Activated CD8-positive, alpha-beta T cell treated with anti-CD3 and anti-CD28 coated beads, Interleukin-2, amount 10 ng/mL, durations not matched to agents 7 days and 5 days (primary cell): ENCODE data around the gene ROBO2. TPM values are rescaled to one million over a fixed set of nuclear protein-coding genes. Genes with fewer than 3 reads are reported as not detected.

ENCODE experiments used
- ATAC-seq: fragments of 150-1000 bp; cut with Tn5 transposase; one replicate; pipeline ENCODE4 v1.10.0; 2021; ENCODE audit warnings: moderate library complexity
- CTCF ChIA-PET: fragments of 350-600 bp; sonication (Branson Sonifier 250); formaldehyde crosslinking; loops from one replicate; lab custom pipeline; 2021; ENCODE audit warnings: antibody characterized with exemption; lab: Charles Lee
- POLR2A ChIA-PET: fragments of 350-600 bp; sonication (Branson Sonifier 250); formaldehyde crosslinking; loops from one replicate; lab custom pipeline; 2021; ENCODE audit warnings: antibody characterized with exemption; lab: Charles Lee
- DNase-seq: peaks from one replicate; pipeline ENCODE4 v3.0.0-alpha.2; 2020
- H3K27ac Mint-ChIP-seq: one replicate; pipeline ENCODE4 v1.8.0; 2021; ENCODE audit warnings: mild to moderate bottlenecking, mixed read lengths
- H3K27me3 Mint-ChIP-seq: one replicate; pipeline ENCODE4 v1.8.0; 2021; ENCODE audit warnings: low read depth, mixed read lengths
- H3K36me3 Mint-ChIP-seq: one replicate; pipeline ENCODE4 v1.8.0; 2021; ENCODE audit warnings: low read depth, mixed read lengths
- H3K4me1 Mint-ChIP-seq: one replicate; pipeline ENCODE4 v1.8.0; 2021; ENCODE audit warnings: low read depth, mixed read lengths
- H3K4me3 Mint-ChIP-seq: one replicate; pipeline ENCODE4 v1.8.0; 2021; ENCODE audit warnings: mild to moderate bottlenecking, mixed read lengths
- H3K9me3 Mint-ChIP-seq: one replicate; pipeline ENCODE4 v1.8.0; 2022; ENCODE audit warnings: mixed read lengths; ENCODE audit not compliant: insufficient read depth
- total RNA-seq, 2 experiments: library from RNA; stranded (reverse); gene quantifications; one replicate each; pipeline ENCODE4 v1.2.3, GENCODE V29; 2021

ROBO2 gene
- total RNA-seq, 2 experiments from 2014 or later: not detected

DNA sequence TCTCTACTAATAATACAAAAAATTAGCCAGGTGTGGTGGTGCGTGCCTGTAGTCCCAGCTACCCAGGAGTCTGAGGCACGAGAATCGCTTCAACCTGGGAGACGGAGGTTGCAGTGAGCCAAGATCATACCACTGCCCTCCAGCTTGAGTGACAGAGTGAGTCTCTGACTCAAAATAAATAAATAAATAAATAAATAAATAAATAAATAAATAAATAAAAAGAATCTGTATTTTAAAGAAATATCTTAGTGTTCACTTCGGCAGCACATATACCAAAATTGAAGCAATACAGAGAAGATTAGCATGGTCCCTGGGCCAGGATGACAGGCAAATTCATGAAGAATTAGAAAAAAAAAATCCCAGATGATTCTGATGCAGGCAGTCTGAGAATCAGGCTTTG, 51.9 kb downstream of the ROBO2 start:
- DNase-seq: no peak
- POLR2A ChIA-PET: no interaction called here
- Mint-ChIP-seq H3K4me3 (no peak overlapping the region), H3K36me3 (no peaks in the 10 kb centered on the region), H3K27me3 (no peaks in the 10 kb centered on the region), H3K9me3 (no peaks in the 10 kb centered on the region), H3K4me1 (no peaks in the 10 kb centered on the region), H3K27ac (no peak overlapping the region)
- ATAC-seq: no peak
- CTCF ChIA-PET: no interaction called here

DNA sequence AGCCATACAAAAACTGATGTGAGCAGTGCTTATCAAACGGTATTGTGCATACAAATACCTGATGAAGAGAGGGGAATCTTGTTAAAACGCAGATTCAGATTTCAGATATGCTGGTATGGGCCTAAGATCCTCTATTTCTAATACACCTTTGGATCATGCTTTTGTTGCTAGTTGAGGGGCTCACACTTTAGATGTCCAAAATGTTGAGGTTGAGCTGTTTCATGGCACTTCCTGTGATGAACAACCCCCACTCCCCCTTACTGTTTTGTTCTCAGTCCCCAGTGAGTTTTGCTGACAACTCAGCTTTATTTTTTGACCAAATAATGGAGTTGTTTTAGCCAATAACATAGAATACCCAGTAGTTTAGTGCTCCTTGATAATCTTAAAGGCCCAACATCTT, 53.2 kb downstream of the ROBO2 start:
- H3K27me3 Mint-ChIP-seq: no peaks in the 10 kb centered on the region
- CTCF ChIA-PET: no interaction called here
- POLR2A ChIA-PET: no interaction called here
- no peaks in the 10 kb centered on the region for H3K36me3 Mint-ChIP-seq
- no peak overlapping the region for H3K27ac Mint-ChIP-seq
- DNase-seq (no peak), ATAC-seq (no peak)
- H3K4me3 Mint-ChIP-seq: no peak overlapping the region
- no peaks in the 10 kb centered on the region for H3K4me1 Mint-ChIP-seq
- no peaks in the 10 kb centered on the region for H3K9me3 Mint-ChIP-seq

DNA sequence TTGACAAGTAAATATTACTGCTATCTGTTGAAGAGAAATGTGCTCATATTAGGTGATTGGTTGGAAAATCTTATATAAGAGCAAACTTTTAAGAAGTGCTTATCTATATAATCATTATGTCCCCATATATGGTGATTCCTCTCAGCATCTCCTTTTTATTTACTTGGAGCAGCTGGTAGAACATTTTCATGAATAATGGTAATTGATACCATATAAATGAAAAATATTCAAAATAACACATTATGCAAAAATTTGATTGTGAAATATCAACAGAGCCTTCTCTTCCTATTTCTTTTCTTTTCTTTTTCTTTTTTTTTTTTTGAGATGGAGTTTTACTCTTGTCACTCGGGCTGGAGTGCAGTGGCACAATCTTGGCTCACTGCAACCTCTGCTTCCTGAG, 56.2 kb downstream of the ROBO2 start:
- no peak overlapping the region for H3K4me3 Mint-ChIP-seq
- ATAC-seq: no peak

DNA sequence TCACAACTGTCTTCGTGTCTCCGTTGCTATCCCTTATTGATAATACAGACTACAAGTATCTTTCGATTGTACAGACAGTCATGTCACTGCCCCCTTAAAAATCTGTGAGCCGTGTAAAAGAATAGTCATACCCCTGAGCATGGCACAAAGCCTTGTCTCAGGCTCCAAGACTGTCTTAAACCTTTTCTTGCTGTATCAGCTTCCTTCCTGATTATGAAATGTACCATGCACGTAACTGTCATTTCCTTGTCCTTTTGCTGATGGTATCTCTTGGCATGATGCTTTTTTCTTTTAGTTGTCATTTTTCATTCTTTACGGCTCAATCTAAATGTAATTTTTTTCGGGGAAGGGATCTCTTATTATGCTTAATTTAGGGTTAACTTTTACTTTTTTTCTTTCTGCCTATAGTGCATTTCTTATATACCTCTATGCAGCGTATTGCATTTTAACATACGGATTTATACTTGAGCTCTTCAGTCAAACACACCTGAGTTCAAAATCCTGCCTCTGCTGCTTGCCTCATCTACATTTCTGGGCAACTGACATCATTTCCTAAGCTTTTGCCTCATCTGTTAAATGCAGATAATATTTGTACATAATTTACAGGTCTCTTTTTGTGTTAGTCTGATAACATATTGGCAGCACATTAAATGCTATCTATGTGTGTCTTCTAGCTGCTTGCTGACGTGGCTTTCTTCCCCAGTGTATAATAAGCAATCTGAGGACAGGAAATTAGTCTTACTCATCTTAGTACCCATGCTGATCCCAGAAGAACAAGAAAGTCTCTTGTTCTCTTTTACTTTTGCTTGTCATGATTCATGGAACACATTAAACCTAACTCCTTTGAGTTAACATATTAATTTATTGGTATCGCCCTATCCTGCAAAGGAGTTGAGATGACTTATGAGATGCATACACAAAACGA, 57.3 kb downstream of the ROBO2 start:
- ATAC-seq: no peak
- no peaks in the 10 kb centered on the region for H3K9me3 Mint-ChIP-seq
- no peak for DNase-seq
- H3K27me3 Mint-ChIP-seq: no peaks in the 10 kb centered on the region
- H3K27ac Mint-ChIP-seq: no peak overlapping the region
- no peaks in the 10 kb centered on the region for H3K36me3 Mint-ChIP-seq
- POLR2A ChIA-PET: no interaction called here
- CTCF ChIA-PET: no interaction called here
- no peak overlapping the region for H3K4me3 Mint-ChIP-seq
- H3K4me1 Mint-ChIP-seq: no peaks in the 10 kb centered on the region

More for the DNA sequence above, 56.2 kb downstream of the ROBO2 start:
- ChIA-PET CTCF (no interaction called here), POLR2A (no interaction called here)
- DNase-seq: no peak
- no peaks in the 10 kb centered on the region for H3K27me3 Mint-ChIP-seq
- no peaks in the 10 kb centered on the region for H3K9me3 Mint-ChIP-seq
- H3K36me3 Mint-ChIP-seq: no peaks in the 10 kb centered on the region
- no peak overlapping the region for H3K27ac Mint-ChIP-seq
- no peaks in the 10 kb centered on the region for H3K4me1 Mint-ChIP-seq

DNA sequence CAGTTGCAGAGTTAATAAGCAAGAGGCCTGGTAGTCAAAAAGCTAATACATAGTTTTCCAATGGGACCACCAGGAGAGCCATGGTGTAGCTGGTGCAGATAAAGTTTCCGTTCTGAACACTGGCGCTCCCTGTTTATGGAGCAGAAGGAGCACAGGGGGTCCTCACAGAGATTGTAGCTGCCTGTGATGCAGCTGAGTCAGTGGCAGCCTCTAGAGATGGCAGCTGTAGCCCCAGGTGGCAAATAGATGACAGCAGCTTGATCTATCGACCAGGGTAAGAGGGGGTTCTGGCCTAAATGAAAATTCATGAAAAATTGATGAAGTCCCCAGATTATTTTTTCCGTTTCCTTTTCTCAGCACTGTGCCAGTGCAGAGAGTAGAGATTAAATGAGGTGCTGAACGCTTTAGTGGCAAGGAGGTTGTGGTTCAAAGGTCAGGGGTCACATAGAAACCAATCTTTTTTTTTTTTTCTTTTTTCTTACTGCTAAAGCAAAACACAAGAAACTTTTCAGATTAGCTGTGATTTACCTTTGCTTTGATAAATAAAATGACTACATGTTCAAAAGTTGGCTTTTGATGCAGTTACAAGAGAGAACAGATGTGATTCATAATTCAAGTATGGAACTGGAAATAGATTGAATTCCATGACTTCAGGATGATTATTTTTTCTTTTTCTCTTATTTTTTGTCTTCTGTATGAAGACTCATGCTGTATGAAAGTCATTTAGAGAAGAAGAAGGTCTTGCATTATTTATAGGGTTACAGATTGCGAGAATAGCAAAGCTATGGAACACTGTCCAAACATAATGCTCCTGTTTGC, 63.3 kb downstream of the ROBO2 start:
- Mint-ChIP-seq H3K36me3 (no peaks in the 10 kb centered on the region), H3K4me3 (no peak overlapping the region), H3K9me3 (no peaks in the 10 kb centered on the region), H3K27ac (no peak overlapping the region), H3K27me3 (no peaks in the 10 kb centered on the region), H3K4me1 (no peaks in the 10 kb centered on the region)
- POLR2A ChIA-PET: no interaction called here
- CTCF ChIA-PET: no interaction called here
- ATAC-seq (no peak), DNase-seq (no peak)

DNA sequence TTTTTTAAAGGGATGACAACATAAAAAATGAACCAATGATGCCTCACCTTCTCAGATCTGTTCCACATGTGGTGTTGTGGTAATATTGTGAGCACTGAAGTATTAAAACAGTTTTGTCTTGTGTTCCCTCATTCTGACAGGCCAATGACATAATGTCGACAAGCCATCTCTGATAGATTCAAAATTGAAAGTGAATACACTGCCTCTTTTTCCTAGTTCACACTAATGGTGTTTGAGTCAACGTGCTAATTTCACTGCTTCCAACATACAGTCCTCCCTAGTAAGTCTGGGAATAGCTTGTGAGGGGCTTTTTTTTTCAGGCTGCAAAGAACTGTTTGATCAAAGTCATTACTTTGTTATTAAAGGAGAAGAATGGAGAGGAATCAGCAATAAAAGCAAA, 82.8 kb downstream of the ROBO2 start:
- CTCF ChIA-PET: no interaction called here
- no peak overlapping the region for H3K27ac Mint-ChIP-seq
- POLR2A ChIA-PET: no interaction called here
- DNase-seq (no peak), ATAC-seq (no peak)
- no peaks in the 10 kb centered on the region for H3K27me3 Mint-ChIP-seq
- H3K9me3 Mint-ChIP-seq: no peaks in the 10 kb centered on the region
- no peak overlapping the region for H3K4me3 Mint-ChIP-seq
- H3K36me3 Mint-ChIP-seq: no peaks in the 10 kb centered on the region
- H3K4me1 Mint-ChIP-seq: no peaks in the 10 kb centered on the region

DNA sequence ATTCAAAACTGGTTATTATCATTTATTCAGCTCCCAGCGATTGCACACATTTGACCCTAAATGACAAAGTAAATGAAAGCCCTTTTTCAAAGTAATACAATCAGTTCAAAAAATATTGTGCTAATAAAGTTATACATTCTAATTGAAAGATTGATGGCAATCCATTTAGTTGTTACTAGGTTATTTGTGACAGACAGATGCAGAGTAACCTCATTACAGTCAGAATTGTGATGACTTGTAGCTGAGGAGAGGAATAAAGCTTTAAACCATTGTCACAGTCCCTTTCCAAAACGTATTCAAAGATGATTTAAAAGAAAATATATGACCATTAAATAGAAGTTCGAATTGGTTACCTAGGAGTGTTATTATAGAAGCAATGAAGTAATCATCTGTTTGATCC, 86.1 kb downstream of the ROBO2 start:
- Mint-ChIP-seq H3K9me3 (no peaks in the 10 kb centered on the region), H3K27me3 (no peaks in the 10 kb centered on the region), H3K27ac (no peak overlapping the region), H3K4me1 (no peaks in the 10 kb centered on the region), H3K36me3 (no peaks in the 10 kb centered on the region), H3K4me3 (no peak overlapping the region)
- ATAC-seq (no peak), DNase-seq (no peak)
- POLR2A ChIA-PET: no interaction called here
- CTCF ChIA-PET: no interaction called here

DNA sequence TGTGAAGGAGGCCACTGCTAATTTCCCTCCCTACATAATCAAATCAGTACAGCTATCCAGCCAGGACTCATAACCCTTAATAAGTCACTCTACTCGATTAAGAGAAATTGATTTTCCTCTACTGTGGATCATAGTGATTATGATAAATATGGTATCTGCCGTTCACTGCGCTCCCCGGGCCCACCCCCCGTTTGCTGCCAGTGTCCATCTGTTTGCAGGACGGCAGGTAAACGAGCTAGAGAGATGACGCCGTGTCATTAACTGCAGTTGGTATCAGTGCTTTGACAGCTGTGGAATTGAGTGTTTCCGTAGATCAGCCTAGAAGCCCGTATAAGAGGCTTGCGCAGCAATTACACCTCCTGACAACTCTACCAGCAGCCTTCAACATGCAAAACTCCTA, 94.9 kb downstream of the ROBO2 start:
- no peaks in the 10 kb centered on the region for H3K36me3 Mint-ChIP-seq
- POLR2A ChIA-PET: no interaction called here
- peaks cover 2% of the 10 kb centered on the region for H3K9me3 Mint-ChIP-seq
- ATAC-seq: no peak
- H3K27me3 Mint-ChIP-seq: no peaks in the 10 kb centered on the region
- H3K4me1 Mint-ChIP-seq: no peaks in the 10 kb centered on the region
- DNase-seq: no peak
- H3K4me3 Mint-ChIP-seq: no peak overlapping the region
- CTCF ChIA-PET: no interaction called here
- no peak overlapping the region for H3K27ac Mint-ChIP-seq

DNA sequence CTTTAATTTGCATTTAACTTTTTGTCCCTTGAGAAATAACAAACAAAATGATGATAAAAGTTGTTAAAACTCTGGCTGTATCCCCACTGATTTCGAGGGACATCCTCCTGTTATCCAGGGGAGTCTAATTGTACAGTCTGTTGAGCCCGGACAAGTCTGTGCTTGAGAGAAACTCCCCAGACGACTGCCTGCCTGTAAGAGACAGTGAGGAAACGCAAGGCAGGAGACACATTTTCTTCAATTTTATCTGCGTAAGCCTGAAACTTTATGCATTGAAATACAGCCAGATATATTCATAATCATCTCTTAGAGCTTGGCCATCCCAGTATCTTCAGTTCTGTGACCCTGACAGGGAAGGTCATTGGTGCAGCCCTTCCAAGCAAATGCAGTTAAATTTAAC, 97.7 kb downstream of the ROBO2 start:
- DNase-seq (no peak), ATAC-seq (no peak)
- CTCF ChIA-PET: no interaction called here
- Mint-ChIP-seq H3K4me1 (no peaks in the 10 kb centered on the region), H3K36me3 (no peaks in the 10 kb centered on the region), H3K27ac (no peak overlapping the region), H3K9me3 (peaks cover 3% of the 10 kb centered on the region), H3K27me3 (no peaks in the 10 kb centered on the region), H3K4me3 (no peak overlapping the region)
- POLR2A ChIA-PET: no interaction called here

DNA sequence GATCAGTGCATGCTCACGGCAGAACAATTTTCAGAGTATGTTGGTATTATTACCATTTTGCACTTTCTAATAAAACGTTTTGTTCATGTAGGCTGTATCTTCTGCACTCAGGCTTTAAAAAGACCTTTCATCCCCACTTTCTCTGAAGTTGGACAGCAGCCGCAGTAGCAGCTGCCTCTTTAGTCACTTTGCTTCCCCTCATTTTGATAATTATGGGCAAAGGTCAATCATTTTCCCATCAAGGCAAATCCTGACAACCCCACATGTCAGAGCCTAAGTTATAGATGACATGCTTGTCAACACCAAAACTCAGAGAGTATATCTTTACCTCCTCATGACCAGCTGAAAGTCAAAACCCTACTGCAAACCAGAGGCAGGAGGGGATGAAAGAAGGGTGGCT, 99.7 kb downstream of the ROBO2 start:
- Mint-ChIP-seq H3K4me1 (no peaks in the 10 kb centered on the region), H3K27ac (no peak overlapping the region), H3K4me3 (no peak overlapping the region), H3K9me3 (peaks cover 15% of the 10 kb centered on the region), H3K27me3 (no peaks in the 10 kb centered on the region), H3K36me3 (no peaks in the 10 kb centered on the region)
- ChIA-PET POLR2A (no interaction called here), CTCF (no interaction called here)
- ATAC-seq (no peak), DNase-seq (no peak)

DNA sequence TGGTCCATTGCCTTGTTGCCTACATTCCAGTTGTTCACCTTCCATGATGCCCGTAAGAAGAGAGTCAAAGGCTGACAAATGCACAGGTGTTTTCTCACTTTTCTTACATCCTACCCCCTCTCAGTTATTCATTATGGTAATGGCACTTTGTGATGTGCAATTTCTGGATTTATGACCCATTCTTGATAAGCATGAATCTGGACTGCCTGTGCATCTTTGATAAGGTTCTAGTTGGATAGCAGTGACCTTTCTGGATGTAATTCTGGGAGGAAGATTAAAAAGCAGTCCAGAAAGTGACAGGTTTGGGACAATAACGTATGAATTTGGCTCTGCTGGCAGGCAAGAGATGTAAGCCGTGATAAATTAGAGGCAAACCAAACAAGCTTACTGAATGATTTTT, 101.5 kb downstream of the ROBO2 start:
- H3K36me3 Mint-ChIP-seq: no peaks in the 10 kb centered on the region
- no peak for DNase-seq
- no peak overlapping the region for H3K27ac Mint-ChIP-seq
- CTCF ChIA-PET: no interaction called here
- no peak overlapping the region for H3K4me3 Mint-ChIP-seq
- H3K27me3 Mint-ChIP-seq: no peaks in the 10 kb centered on the region
- H3K4me1 Mint-ChIP-seq: no peaks in the 10 kb centered on the region
- POLR2A ChIA-PET: no interaction called here
- no peak for ATAC-seq
- peaks cover 19% of the 10 kb centered on the region for H3K9me3 Mint-ChIP-seq

DNA sequence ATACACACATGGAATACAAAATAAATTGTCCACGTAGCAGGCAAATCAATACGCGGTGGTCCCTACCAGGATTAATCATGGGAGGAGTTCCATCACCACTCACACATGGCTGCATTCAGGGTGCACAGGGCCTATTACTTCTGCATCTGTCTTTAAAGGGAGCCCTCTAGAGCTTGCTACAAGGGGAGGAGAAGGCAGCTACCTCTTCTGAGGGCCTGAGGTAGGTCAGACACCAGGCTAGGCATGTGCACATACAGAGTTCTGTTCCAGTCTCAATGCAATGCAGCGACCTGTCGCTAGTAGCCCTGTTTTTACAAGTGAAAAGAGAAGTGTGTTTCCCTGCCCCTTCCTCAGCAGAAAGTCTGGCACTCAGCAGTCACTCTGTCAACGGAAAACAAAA, 102.7 kb downstream of the ROBO2 start:
- H3K4me3 Mint-ChIP-seq: no peak overlapping the region
- no peak overlapping the region for H3K27ac Mint-ChIP-seq
- POLR2A ChIA-PET: no interaction called here
- CTCF ChIA-PET: no interaction called here
- ATAC-seq (no peak), DNase-seq (no peak)
- no peaks in the 10 kb centered on the region for H3K4me1 Mint-ChIP-seq
- H3K36me3 Mint-ChIP-seq: no peaks in the 10 kb centered on the region
- no peaks in the 10 kb centered on the region for H3K27me3 Mint-ChIP-seq
- peaks cover 19% of the 10 kb centered on the region for H3K9me3 Mint-ChIP-seq
